ENCODE measurements around the gene TTLL11.
A peak's percentile ranks its signal among the peaks of the same experiment; 100 is the strongest.
"Not testable (repeated sequence)": the region's sequence is repeated elsewhere in the genome, so short reads cannot be mapped to it uniquely, and the experiment has no call there.

Gene TTLL11

GRCh38 chr9:122085260-122085659 is 7.8 kb downstream of the TTLL11 start:
- no peak for DNase-seq (ENCODE audit: low spot score)

- DNase-seq (ENCODE audit: low spot score) = no peak
Measured at GRCh38 chr9:122084026-122084675, 9.0 kb downstream of the TTLL11 start.

- DNase-seq (ENCODE audit: low spot score) = peak; percentile 45
Measured at GRCh38 chr9:122080986-122081385, 12.1 kb downstream of the TTLL11 start.

GRCh38 chr9:122078557-122078956 is 14.6 kb downstream of the TTLL11 start:
- no peak for DNase-seq (ENCODE audit: low spot score)

GRCh38 chr9:122076773-122077172 is 16.3 kb downstream of the TTLL11 start:
- no peak for DNase-seq (ENCODE audit: low spot score)

- DNase-seq (ENCODE audit: low spot score) = no peak
Measured at GRCh38 chr9:122076117-122076516, 17.0 kb downstream of the TTLL11 start.

- DNase-seq (ENCODE audit: low spot score) = peak; percentile 33
Measured at GRCh38 chr9:122075135-122076030, 17.7 kb downstream of the TTLL11 start.

- no peak for DNase-seq (ENCODE audit: low spot score)
Measured at GRCh38 chr9:122071715-122072114, 21.4 kb downstream of the TTLL11 start.

GRCh38 chr9:122070728-122071515 is 22.2 kb downstream of the TTLL11 start:
- no peak for DNase-seq (ENCODE audit: low spot score)

- DNase-seq (ENCODE audit: low spot score) = not testable (repeated sequence)
Measured at GRCh38 chr9:122066680-122067079, 26.4 kb downstream of the TTLL11 start.

GRCh38 chr9:122065923-122066629 is 27.0 kb downstream of the TTLL11 start:
- no peak for DNase-seq (ENCODE audit: low spot score)

- no peak for DNase-seq (ENCODE audit: low spot score)
Measured at GRCh38 chr9:122060481-122060880, 32.6 kb downstream of the TTLL11 start.

- DNase-seq (ENCODE audit: low spot score) = no peak
Measured at GRCh38 chr9:122059955-122060324, 33.2 kb downstream of the TTLL11 start.

GRCh38 chr9:122059214-122059954 is 33.7 kb downstream of the TTLL11 start:
- DNase-seq (ENCODE audit: low spot score) = no peak

- DNase-seq (ENCODE audit: low spot score) = no peak
Measured at GRCh38 chr9:122058709-122059108, 34.4 kb downstream of the TTLL11 start.

- DNase-seq (ENCODE audit: low spot score) = no peak
Measured at GRCh38 chr9:122058051-122058450, 35.1 kb downstream of the TTLL11 start.

- no peak for DNase-seq (ENCODE audit: low spot score)
Measured at GRCh38 chr9:122057211-122057610, 35.9 kb downstream of the TTLL11 start.

- peak; percentile 22 for DNase-seq (ENCODE audit: low spot score)
Measured at GRCh38 chr9:122056484-122056883, 36.6 kb downstream of the TTLL11 start.

GRCh38 chr9:122055701-122056100 is 37.4 kb downstream of the TTLL11 start:
- DNase-seq (ENCODE audit: low spot score) = no peak

GRCh38 chr9:122053567-122054350 is 39.3 kb downstream of the TTLL11 start:
- DNase-seq (ENCODE audit: low spot score) = no peak

Measured in AG08396 (cell line).